Esophagus squamous epithelium (tissue), 4 donors: ENCODE measurements around the gene PDXDC1.
"Not testable (repeated sequence)": the region's sequence is repeated elsewhere in the genome, so short reads cannot be mapped to it uniquely, and the experiment has no call there.

Source experiments
- CTCF ChIP-seq, 6 experiments: fragments of 450-650 bp in 4 of 6; fragments of 200-600 bp in 2 of 6; sonication (generic) in 2 of 6; IDR thresholded peaks; one replicate each; pipeline ENCODE4 v1.5.1; 2016 to 2019; ENCODE audit warnings: antibody characterized with exemption in 6 of 6, mild to moderate bottlenecking in 4 of 6, moderate library complexity in 4 of 6
- POLR2A ChIP-seq, 4 donors: fragments of 450-650 bp; IDR thresholded peaks; one replicate each; pipeline ENCODE4 v1.6.1; 2017; ENCODE audit warnings: antibody characterized with exemption in 4 of 4, mild to moderate bottlenecking in 4 of 4, moderate library complexity in 3 of 4

- not testable (repeated sequence) for TF ChIP-seq CTCF, POLR2A (IDR thresholded peaks at IDR 0.05)
These were observed 2.3 kb downstream of the PDXDC1 start for GRCh38 chr16:14976971-14977736.
